ENCODE data around the gene DRICH1. TPM values are rescaled to one million over a fixed set of nuclear protein-coding genes. Genes with fewer than 3 reads are reported as not detected.

The DRICH1 gene
- total and polyA plus RNA-seq, 2 of the 13 experiments (the other 11 are each of a cell fraction or from before 2014, with no cell fraction given) = 0.22 to 0.66 TPM

GRCh38 chr22:23565915-23566704 lies 66.0 kb downstream of the DRICH1 start (continued):
- TF ChIP-seq EHMT2 (IDR thresholded peaks at IDR 0.05; ENCODE audit: borderline replicate concordance, low read depth, low read length) (no peak), ZNF251 (CRISPR knock-in tag; IDR thresholded peaks at IDR 0.05) (no peak), SOX13 (IDR thresholded peaks at IDR 0.05) (no peak), SOX13 (CRISPR knock-in tag; conservative IDR thresholded peaks at IDR 0.05 in 1 of 2, IDR thresholded peaks at IDR 0.05 in 1 of 2) (peak in 1 of 2 experiments; percentile 28; a peak in 1 of 4 replicates), MEIS2 (CRISPR knock-in tag; IDR thresholded peaks at IDR 0.05) (no peak), KLF15 (CRISPR knock-in tag; IDR thresholded peaks at IDR 0.05; ENCODE audit: borderline replicate concordance) (no peak), ZSCAN9 (CRISPR knock-in tag; IDR thresholded peaks at IDR 0.05; ENCODE audit: borderline replicate concordance) (no peak), TEF (CRISPR knock-in tag; IDR thresholded peaks at IDR 0.05) (no peak), ZBTB7B (CRISPR knock-in tag; IDR thresholded peaks at IDR 0.05) (0 out of 2 replicates have a peak, but pooled peaks have one; percentile 41), ZBTB2 (CRISPR knock-in tag; IDR thresholded peaks at IDR 0.05; ENCODE audit: low read depth) (peak; percentile 90), NFE2L2 (IDR thresholded peaks at IDR 0.05; ENCODE audit: low read length) (no peak), ZBTB3 (CRISPR knock-in tag; IDR thresholded peaks at IDR 0.05; ENCODE audit: borderline replicate concordance, low read depth) (no peak), ZNF773 (CRISPR knock-in tag; IDR thresholded peaks at IDR 0.05; ENCODE audit: borderline replicate concordance) (no peak), CENPX (CRISPR knock-in tag; IDR thresholded peaks at IDR 0.05) (no peak), NCOA2 (CRISPR knock-in tag; IDR thresholded peaks at IDR 0.05) (no peak), LCORL (IDR thresholded peaks at IDR 0.05) (no peak), LCORL (CRISPR knock-in tag; IDR thresholded peaks at IDR 0.05) (no peak), ZNF784 (CRISPR knock-in tag; IDR thresholded peaks at IDR 0.05; ENCODE audit: borderline replicate concordance) (0 out of 2 replicates have a peak, but pooled peaks have one; percentile 36), CREM (IDR thresholded peaks at IDR 0.05) (no peak), CREM (CRISPR knock-in tag; IDR thresholded peaks at IDR 0.05) (no peak)
- TF ChIP-seq, protein P1, sequence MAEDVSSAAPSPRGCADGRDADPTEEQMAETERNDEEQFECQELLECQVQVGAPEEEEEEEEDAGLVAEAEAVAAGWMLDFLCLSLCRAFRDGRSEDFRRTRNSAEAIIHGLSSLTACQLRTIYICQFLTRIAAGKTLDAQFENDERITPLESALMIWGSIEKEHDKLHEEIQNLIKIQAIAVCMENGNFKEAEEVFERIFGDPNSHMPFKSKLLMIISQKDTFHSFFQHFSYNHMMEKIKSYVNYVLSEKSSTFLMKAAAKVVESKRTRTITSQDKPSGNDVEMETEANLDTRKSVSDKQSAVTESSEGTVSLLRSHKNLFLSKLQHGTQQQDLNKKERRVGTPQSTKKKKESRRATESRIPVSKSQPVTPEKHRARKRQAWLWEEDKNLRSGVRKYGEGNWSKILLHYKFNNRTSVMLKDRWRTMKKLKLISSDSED (CRISPR knock-in tag; IDR thresholded peaks at IDR 0.05) = no peak
- TF ChIP-seq, protein P2, sequence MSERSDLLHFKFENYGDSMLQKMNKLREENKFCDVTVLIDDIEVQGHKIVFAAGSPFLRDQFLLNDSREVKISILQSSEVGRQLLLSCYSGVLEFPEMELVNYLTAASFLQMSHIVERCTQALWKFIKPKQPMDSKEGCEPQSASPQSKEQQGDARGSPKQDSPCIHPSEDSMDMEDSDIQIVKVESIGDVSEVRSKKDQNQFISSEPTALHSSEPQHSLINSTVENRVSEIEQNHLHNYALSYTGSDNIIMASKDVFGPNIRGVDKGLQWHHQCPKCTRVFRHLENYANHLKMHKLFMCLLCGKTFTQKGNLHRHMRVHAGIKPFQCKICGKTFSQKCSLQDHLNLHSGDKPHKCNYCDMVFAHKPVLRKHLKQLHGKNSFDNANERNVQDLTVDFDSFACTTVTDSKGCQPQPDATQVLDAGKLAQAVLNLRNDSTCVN (CRISPR knock-in tag; IDR thresholded peaks at IDR 0.05; ENCODE audit: borderline replicate concordance) = no peak
